AG09309 (cell line): ENCODE results near the gene PLEKHG3.
"Not testable (repeated sequence)": the region's sequence is repeated elsewhere in the genome, so short reads cannot be mapped to it uniquely, and the experiment has no call there.

Experiments
- DNase-seq: peaks from one replicate; pipeline ENCODE4 v3.0.0-alpha.2; 2010; ENCODE audit warnings: low read depth
- H3K4me3 ChIP-seq: 2 replicates; pipeline ENCODE4 v1.5.1; 2011; ENCODE audit warnings: mild to moderate bottlenecking, low read depth, low read length, moderate library complexity; ENCODE audit not compliant: control insufficient read depth
- TF ChIP-seq, protein P1 (sequence below): IDR thresholded peaks from 2 replicates; pipeline ENCODE4 v1.5.1; 2011; ENCODE audit warnings: mild to moderate bottlenecking, low read depth, low read length, inconsistent platforms; ENCODE audit not compliant: insufficient read depth, control insufficient read depth; ENCODE audit errors: missing control alignments

Gene PLEKHG3

DNA sequence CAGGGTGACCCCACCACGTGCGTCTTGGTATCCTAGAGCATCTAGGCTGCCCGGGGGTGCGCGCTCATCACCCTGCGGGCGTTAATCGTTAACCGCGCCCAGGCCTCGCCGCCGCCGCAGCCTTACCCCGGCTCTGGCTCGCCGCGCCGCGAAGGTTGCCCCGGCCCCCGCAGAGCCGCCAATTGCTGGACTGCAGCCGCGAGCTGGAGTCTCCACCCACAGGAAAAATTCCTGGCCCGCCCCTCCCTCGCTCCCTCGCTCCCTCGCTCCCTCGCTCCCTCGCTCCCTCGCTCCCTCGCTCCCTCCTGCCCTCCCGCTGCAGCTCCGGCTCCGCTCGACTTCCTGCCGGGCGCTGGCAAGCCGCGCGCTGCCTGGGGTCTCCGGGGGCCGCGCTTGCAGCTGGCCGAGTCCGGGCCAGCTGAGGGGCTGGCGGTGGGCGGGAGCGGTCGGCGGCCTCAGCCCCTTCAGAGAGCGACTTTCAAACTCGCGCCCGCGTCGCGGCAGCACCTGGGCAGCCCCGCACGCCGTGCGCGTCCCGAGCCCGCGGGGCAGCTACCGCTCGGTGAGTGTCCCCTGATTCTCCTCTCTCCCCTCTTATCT is at the start of gene PLEKHG3:
PLEKHG3 (plus strand) TSS at position 282 of the 600 bp plus-strand sequence. CDS start 23,208 bp downstream, outside the sequence.
- no peak for DNase-seq
- TF ChIP-seq, protein P1, sequence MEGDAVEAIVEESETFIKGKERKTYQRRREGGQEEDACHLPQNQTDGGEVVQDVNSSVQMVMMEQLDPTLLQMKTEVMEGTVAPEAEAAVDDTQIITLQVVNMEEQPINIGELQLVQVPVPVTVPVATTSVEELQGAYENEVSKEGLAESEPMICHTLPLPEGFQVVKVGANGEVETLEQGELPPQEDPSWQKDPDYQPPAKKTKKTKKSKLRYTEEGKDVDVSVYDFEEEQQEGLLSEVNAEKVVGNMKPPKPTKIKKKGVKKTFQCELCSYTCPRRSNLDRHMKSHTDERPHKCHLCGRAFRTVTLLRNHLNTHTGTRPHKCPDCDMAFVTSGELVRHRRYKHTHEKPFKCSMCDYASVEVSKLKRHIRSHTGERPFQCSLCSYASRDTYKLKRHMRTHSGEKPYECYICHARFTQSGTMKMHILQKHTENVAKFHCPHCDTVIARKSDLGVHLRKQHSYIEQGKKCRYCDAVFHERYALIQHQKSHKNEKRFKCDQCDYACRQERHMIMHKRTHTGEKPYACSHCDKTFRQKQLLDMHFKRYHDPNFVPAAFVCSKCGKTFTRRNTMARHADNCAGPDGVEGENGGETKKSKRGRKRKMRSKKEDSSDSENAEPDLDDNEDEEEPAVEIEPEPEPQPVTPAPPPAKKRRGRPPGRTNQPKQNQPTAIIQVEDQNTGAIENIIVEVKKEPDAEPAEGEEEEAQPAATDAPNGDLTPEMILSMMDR = no peak
- peak within 1 kb of the TSS; percentile 74 for H3K4me3 ChIP-seq

DNA sequence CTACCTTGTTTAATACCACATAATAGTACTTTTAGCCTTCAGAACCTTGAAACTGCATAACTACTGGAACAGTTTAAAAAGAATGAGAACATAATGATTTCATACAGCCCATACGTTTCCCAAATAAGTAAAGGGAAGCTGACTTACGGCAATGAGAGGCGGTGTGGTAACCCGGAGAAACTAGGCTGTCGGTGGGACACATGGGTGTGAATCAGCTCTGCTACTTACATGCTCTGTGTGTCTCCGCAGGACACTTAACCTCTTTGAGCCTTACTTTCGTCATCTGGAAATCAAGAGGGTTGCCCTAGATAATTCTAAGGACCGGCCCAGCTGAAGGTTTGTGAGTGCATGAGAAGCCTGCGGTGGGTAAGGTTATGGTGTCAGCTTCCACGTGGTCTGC is 49.3 kb upstream of the PLEKHG3 start:
- no peak overlapping the region for H3K4me3 ChIP-seq
- DNase-seq = no peak
- TF ChIP-seq, protein P1 = no peak

- DNase-seq = no peak
- TF ChIP-seq, protein P1 = no peak
- no peak overlapping the region for H3K4me3 ChIP-seq
Observed at GRCh38 chr14:64656986-64657385, 47.2 kb upstream of the PLEKHG3 start.

DNA sequence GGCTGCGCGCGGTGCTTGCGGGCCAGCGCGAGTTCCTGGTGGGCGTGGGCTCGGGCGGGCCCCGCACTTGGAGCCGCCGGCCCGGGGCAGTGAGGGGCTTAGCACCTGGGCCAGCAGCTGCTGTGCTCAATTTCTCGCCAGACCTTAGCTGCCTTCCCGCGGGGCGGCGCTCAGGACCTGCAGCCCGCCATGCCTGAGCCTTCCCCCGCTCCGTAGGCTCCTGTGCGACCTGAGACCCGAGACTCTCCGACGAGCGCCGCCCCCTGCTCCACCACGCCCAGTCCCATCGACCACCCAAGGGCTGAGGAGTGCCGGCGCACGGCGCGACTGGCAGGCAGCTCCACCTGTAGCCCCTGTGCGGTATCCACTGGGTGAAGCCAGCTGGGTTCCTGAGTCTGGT is 46.0 kb upstream of the PLEKHG3 start:
- DNase-seq = no peak
- TF ChIP-seq, protein P1 = no peak
- H3K4me3 ChIP-seq = no peak overlapping the region

GRCh38 chr14:64658700-64659264 is 45.4 kb upstream of the PLEKHG3 start:
- not testable (repeated sequence) for DNase-seq, H3K4me3 ChIP-seq

- TF ChIP-seq, protein P1 = no peak
- H3K4me3 ChIP-seq = no peak overlapping the region
- no peak for DNase-seq
Observed at GRCh38 chr14:64659366-64659765, 44.9 kb upstream of the PLEKHG3 start.

DNA sequence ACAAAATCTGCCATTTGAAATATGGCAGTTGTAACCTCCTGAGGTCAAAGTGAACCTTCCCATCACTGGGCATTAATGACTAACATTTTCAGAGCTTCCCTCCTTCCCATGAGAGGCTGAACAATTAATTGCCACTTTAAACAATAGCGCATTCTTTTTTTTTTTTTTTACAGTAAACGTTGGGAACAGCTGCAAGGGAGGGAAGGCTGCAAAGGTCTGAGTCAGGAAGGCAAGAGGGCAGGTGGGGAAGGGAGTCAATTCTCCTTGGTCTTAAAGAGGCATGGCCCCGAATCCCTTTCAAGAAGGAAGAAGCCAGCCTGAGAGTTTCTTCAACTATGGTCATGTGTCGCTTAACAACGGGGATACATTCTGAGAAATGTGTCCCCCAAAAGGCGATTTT is 41.0 kb upstream of the PLEKHG3 start:
- no peak overlapping the region for H3K4me3 ChIP-seq
- DNase-seq = no peak
- TF ChIP-seq, protein P1 = no peak
